Activated effector memory CD4-positive, alpha-beta T cell treated with Interleukin-2 at 50 U/mL for 16 hours (primary cell): ENCODE results near the gene ABCC6.
"Not testable (repeated sequence)": the region's sequence is repeated elsewhere in the genome, so short reads cannot be mapped to it uniquely, and the experiment has no call there.

Experiments used
- DNase-seq: peaks from one replicate; pipeline ENCODE4 v3.0.0-alpha.2; 2020

Gene ABCC6

DNA sequence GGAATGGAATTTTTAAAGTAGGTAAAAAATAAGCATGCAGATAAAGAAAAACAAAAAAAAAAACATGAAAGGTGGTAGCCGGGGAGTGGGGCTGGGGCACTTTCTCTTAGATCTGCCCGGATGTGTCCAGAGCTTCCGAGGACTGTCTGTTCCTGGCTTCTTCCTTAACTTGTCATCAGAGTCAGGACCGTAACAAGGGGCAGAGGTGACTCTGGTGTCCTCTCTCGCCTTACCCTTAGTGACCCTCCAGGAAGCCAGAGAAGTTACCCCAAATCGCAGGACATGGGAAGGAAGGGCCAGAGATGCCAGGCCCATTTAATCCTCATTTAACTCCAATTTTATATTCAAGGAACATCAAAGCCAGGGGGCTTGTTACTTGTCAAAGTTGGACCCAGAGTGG lies 115.5 kb downstream of the ABCC6 start:
- no peak for DNase-seq

DNA sequence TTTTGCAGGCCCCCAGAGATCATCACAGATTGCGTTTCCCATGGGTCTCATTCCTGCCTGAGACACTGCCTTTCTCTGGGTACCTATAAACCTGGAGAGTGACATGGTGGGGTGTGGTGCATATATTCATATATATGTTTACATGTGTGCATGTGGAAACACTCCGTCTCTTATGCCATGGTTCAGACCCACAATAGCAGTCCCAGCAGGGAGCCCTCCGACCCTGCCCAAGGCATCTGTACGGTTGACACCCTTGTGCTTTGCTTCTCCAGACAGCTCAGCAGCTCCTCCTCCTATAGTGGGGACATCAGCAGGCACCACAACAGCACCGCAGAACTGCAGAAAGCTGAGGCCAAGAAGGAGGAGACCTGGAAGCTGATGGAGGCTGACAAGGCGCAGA lies 116.8 kb downstream of the ABCC6 start:
- no peak for DNase-seq

DNA sequence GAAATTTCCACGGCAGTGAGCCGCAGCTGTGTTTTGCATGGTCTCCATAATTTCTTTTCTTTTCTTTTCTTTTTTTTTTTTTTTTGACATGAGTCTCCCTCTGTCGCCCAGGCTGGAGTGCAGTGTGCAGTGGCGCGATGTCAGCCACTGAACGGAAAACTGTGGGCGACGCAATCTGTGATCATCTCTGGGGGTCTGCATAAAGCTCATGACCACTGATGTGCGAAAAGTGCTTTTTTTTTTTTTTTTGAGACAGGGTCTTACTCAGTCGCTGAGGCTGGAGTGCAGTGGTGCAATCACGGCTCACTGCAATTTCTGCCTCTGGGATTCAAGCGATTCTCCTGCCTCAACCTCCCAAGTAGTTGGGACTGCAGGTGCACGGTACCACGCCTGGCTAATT lies 117.6 kb downstream of the ABCC6 start:
- no peak for DNase-seq

DNA sequence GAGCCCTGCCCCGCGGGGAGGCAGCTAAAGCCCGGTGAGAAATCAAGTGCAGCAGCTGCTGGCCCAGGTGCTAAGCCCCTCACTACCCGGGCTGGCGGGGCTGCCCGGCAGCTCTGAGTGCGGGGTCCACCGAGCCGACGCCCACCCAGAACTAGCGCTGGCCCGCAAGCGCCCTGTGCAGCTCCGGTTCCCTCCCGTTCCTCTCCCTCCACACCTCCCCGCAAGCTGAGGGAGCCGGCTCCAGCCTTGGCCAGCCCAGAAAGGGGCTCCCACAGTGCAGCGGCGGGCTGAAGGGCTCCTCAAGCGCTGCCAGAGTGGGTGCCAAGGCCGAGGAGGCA lies 118.5 kb downstream of the ABCC6 start:
- not testable (repeated sequence) for DNase-seq

DNA sequence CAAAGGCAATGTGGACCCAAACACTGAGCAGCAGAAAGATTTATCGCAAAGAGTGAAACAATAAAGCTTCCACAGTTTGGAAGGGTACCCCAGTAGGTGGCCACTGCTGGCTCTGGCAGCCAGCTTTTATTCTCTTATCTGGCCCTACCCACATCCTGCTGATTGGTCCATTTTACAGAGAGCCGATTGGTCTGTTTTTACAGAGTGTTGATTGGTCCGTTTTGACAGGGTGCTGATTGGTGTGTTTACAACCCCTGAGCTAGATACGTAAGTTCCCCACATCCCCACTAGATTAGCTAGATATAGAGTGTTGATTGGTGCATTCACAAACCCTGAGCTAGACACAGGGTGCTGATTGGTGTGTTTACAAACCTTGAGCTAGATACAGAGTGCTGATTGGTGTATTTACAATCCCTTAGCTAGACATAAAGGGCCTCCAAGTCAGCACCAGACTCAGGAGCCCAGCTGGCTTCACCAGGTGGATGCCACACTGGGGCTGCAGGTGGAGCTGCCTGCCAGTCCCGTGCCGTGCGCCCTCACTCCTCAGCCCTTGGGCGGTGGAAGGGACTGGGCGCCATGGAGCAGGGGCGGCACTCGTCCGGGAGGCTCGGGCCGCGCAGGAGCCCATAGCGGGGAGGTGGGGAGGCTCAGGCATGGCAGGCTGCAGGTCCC lies 119.0 kb downstream of the ABCC6 start:
- DNase-seq = not testable (repeated sequence)

DNA sequence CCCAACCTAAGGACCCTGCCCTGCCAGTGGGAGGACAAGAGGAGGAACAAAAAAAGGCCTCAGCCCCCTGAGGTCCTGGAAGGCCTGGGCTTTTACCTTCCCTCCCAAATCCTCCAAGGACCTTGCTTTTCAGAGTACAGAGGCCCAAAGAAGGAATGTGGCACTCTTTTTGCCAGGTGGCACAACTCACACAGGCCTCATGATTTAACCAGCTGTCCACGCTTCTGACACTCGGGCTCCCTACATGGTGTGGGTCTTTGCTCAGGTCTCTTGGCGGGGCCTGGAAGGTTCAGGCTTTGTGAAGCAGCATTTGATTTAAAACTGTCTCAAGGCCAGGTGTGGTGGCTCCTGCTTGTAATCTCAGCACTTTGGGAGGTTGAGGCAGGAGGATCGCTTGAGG lies 120.6 kb downstream of the ABCC6 start:
- no peak for DNase-seq

DNA sequence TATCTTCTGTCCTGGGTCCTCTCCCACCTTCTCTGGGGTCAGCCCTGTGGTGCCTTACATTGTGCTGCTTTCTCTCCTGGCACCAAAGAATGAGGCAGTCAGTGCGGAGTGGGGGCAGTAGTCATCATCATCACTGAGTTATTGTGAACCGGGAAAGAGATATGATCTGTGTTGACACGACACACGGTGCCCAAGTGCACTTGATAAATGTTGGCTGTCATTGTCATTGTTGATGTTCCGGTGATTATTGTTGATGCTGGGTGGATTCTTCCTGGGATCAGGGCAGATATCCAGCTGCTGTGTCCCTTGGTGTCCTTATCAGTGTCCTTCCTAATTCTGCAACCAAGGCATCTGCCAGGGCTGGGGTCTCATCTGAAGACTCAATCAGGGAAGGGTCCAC lies 121.7 kb downstream of the ABCC6 start:
- DNase-seq = no peak

DNA sequence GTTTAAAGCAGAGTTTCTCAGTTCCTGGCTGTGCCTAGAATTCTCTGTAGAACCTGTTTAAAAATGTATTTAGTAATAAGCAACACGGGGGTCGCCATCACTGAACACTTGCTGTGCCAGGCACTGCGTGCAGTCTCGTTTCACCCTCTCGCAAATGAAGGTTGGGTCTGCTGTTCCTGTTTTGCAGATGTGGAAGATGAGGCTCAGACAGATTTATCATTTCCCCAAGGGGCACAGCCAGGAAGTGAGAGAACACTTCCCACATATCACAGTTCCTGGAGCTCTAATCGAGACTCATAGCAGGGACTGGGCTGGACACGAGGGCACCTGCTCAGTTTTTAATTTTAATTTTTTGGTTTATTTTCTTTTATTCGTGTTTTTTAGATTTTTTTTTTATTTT lies 122.7 kb downstream of the ABCC6 start:
- no peak for DNase-seq

DNA sequence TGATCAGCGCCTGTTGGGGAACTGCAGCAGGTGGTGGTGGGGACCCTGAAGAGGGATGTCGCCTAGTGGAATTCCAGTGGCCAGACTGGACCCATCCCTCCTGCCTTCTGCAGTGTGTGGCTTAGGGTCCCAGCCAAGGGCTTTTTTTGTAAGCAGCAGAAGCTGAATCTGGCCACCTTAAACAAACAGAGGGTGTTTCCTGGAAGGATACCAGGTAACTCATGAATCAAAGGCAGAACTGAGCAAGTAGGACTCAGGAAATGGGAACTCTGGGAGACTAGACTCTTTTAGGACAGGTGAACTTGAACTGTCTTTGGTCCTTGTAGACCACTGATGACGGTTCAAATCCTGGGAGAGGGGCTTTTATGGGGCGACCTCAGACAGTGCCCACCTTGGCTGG lies 124.0 kb downstream of the ABCC6 start:
- DNase-seq = no peak
